ENCODE data around the gene ADORA1. TPM values are rescaled to one million over a fixed set of nuclear protein-coding genes. Genes with fewer than 3 reads are reported as not detected.

Gene ADORA1
- total RNA-seq, 2 experiments from 2014 or later: not detected

DNA sequence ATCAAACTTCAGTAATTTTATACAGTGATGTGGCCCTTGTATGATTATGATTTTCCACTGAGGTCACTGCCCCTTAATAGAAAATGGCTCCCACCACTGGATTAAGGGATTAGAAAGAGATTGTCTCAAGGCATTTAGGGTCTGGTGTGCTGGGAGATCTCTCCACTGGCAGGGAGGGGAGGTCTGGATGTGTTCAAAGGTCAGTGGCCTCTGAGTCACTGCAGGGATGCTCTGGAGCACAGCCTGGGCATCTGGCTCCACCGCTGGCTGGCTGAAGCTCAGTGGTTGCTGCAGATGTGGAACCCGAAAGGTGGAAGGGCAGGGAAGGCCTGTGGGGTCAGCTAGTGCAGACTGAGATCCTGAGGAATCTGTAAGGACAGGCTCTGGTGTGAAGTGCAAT lies 77.2 kb downstream of the ADORA1 start:
- no peak for DNase-seq
- no peaks in the 10 kb centered on the region for H3K4me1 Mint-ChIP-seq (ENCODE audit: low read depth)
- intact Hi-C loops (cut with micrococcal nuclease): no loop called here
- no peaks in the 10 kb centered on the region for H3K27me3 Mint-ChIP-seq
- ChIA-PET CTCF (interaction anchor here (3.1 kb wide), 1 partner anchor 11 kb away, joined by 15 read pairs; no protein-coding TSS in a partner anchor), POLR2A (no interaction called here)
- H3K9me3 Mint-ChIP-seq: no peaks in the 10 kb centered on the region
- H3K27ac Mint-ChIP-seq: no peak overlapping the region
- H3K4me3 Mint-ChIP-seq: no peak overlapping the region
- TF ChIP-seq, protein P1, sequence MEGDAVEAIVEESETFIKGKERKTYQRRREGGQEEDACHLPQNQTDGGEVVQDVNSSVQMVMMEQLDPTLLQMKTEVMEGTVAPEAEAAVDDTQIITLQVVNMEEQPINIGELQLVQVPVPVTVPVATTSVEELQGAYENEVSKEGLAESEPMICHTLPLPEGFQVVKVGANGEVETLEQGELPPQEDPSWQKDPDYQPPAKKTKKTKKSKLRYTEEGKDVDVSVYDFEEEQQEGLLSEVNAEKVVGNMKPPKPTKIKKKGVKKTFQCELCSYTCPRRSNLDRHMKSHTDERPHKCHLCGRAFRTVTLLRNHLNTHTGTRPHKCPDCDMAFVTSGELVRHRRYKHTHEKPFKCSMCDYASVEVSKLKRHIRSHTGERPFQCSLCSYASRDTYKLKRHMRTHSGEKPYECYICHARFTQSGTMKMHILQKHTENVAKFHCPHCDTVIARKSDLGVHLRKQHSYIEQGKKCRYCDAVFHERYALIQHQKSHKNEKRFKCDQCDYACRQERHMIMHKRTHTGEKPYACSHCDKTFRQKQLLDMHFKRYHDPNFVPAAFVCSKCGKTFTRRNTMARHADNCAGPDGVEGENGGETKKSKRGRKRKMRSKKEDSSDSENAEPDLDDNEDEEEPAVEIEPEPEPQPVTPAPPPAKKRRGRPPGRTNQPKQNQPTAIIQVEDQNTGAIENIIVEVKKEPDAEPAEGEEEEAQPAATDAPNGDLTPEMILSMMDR (IDR thresholded peaks at IDR 0.05): no peak
- no peaks in the 10 kb centered on the region for H3K36me3 Mint-ChIP-seq (ENCODE audit: low read depth)
- no peak for ATAC-seq

DNA sequence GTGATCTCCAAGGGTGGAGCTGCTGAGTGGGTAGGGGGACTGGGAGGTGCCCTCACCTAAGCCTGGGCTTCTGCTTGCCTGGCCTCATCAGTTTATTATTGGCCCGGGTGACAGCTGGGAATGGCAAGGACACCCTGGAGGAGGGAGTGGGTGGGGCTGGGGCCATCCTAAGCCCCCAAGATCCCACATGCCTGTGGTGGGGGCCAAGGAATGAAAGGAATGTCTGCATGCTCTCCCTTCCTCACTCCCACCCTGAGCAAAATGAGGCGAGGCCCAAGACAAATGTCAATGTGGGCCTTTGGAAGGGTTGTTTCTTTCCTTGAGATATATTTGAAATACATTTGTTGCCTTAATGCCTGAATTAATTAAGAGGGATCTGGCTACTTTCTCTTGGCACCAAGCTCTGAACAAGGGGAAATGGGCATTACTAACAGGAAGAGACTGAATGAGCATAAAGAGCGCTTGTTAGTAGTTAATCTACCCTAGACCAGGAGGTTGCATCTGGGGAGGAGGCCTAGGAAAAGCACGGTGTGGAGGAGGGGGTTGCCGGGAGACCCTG lies 78.7 kb downstream of the ADORA1 start:
- no peaks in the 10 kb centered on the region for H3K36me3 Mint-ChIP-seq (ENCODE audit: low read depth)
- POLR2A ChIA-PET: no interaction called here
- H3K27ac Mint-ChIP-seq: no peak overlapping the region
- no peak overlapping the region for H3K4me3 Mint-ChIP-seq
- TF ChIP-seq, protein P1 (IDR thresholded peaks at IDR 0.05): no peak
- H3K27me3 Mint-ChIP-seq: no peaks in the 10 kb centered on the region
- DNase-seq (no peak), ATAC-seq (no peak)
- H3K4me1 Mint-ChIP-seq (ENCODE audit: low read depth): no peaks in the 10 kb centered on the region
- H3K9me3 Mint-ChIP-seq: no peaks in the 10 kb centered on the region
- CTCF ChIA-PET: interaction anchor here (1.1 to 3.1 kb wide), 4 partner anchors 10 to 167 kb away, joined by 3 to 15 read pairs (median 6); no protein-coding TSS in a partner anchor
- intact Hi-C loops (cut with micrococcal nuclease): no loop called here

DNA sequence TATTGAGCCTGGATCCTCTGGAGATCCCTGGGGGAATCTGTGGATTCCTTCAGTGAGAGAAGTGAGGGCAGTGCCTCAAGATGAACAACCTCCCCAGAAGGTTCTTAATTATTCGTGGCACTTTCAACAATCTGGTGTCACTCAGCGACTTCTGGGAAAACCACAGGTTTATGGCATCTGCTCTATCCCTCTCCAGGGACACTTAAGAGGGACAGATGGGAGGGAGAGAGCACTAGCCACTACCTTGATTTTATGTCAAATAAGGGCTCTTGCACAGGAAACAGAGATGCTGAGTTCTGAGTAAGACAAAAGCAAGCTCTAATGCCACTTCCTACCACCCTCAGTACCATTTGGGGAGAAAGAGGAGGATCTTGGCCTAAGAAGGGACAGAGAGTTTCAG lies 80.2 kb downstream of the ADORA1 start:
- POLR2A ChIA-PET: no interaction called here
- intact Hi-C loops (cut with micrococcal nuclease): no loop called here
- H3K4me1 Mint-ChIP-seq (ENCODE audit: low read depth): no peaks in the 10 kb centered on the region
- no peak overlapping the region for H3K27ac Mint-ChIP-seq
- no peak overlapping the region for H3K4me3 Mint-ChIP-seq
- TF ChIP-seq, protein P1 (IDR thresholded peaks at IDR 0.05): no peak
- H3K36me3 Mint-ChIP-seq (ENCODE audit: low read depth): no peaks in the 10 kb centered on the region
- no peaks in the 10 kb centered on the region for H3K9me3 Mint-ChIP-seq
- no peaks in the 10 kb centered on the region for H3K27me3 Mint-ChIP-seq
- ATAC-seq (no peak), DNase-seq (no peak)
- CTCF ChIA-PET: interaction anchor here (0.8 to 3.1 kb wide), 5 partner anchors 8 to 168 kb away, joined by 3 to 15 read pairs (median 7); no protein-coding TSS in a partner anchor

DNA sequence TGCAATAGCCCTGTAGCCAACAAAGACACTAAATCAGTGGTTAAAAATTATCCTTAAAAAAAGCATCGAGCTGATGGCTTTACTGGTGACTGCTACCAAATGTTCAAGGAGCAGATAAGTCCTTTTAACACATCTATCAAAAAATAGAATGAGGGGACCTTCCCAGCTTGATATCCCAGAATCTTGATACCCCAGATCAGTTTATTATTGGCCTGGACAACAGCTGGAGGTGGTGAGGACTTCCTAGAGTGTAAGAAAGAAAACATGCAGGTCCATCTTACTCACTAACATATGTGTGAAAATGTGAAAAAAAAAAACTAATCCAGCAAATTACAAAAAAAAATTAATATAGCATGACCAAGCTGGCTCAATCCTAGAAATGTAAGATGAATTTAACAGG lies 80.7 kb downstream of the ADORA1 start:
- Mint-ChIP-seq H3K27ac (no peak overlapping the region), H3K4me1 (ENCODE audit: low read depth) (no peaks in the 10 kb centered on the region), H3K9me3 (no peaks in the 10 kb centered on the region), H3K4me3 (no peak overlapping the region), H3K27me3 (no peaks in the 10 kb centered on the region), H3K36me3 (ENCODE audit: low read depth) (no peaks in the 10 kb centered on the region)
- DNase-seq (no peak), ATAC-seq (no peak)
- TF ChIP-seq, protein P1 (IDR thresholded peaks at IDR 0.05): no peak
- POLR2A ChIA-PET: no interaction called here
- CTCF ChIA-PET: interaction anchor here (0.8 to 3.0 kb wide), 3 partner anchors 36 to 168 kb away, joined by 3 to 12 read pairs (median 7); no protein-coding TSS in a partner anchor
- intact Hi-C loops (cut with micrococcal nuclease): no loop called here

DNA sequence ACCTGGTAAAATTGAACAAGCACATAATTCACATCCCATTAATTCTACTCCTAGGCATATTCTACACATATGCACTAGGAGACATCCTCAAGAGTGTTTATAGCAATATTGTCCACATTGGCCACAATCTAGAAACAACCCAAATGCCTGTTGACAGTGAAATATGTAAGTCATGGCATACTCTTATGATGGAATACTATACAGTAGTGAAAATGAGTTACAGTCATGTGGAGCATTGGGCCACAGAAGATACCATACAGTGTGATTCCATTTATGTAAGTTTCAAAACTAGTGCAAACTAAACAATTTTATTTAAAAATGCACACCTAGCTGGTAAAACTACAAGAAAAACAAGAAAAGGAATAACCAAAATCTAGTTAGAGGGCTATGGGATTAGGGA lies 82.8 kb downstream of the ADORA1 start:
- CTCF ChIA-PET: interaction anchor here (1.0 kb wide), 1 partner anchor 171 kb away, joined by 6 read pairs; no protein-coding TSS in a partner anchor
- ATAC-seq (no peak), DNase-seq (no peak)
- intact Hi-C loops (cut with micrococcal nuclease): no loop called here
- POLR2A ChIA-PET: no interaction called here
- H3K27me3 Mint-ChIP-seq: no peaks in the 10 kb centered on the region
- no peak overlapping the region for H3K4me3 Mint-ChIP-seq
- H3K9me3 Mint-ChIP-seq: no peaks in the 10 kb centered on the region
- no peaks in the 10 kb centered on the region for H3K36me3 Mint-ChIP-seq (ENCODE audit: low read depth)
- TF ChIP-seq, protein P1 (IDR thresholded peaks at IDR 0.05): no peak
- no peaks in the 10 kb centered on the region for H3K4me1 Mint-ChIP-seq (ENCODE audit: low read depth)
- no peak overlapping the region for H3K27ac Mint-ChIP-seq

Measured in activated CD8-positive, alpha-beta T cell treated with anti-CD3 and anti-CD28 coated beads for 36 hours (primary cell).